ENCODE results near the gene TTBK2.
"Not testable (repeated sequence)": the region's sequence is repeated elsewhere in the genome, so short reads cannot be mapped to it uniquely, and the experiment has no call there.

TTBK2 gene

GRCh38 chr15:42820811-42821210, 99.8 kb downstream of the TTBK2 start:
- DNase-seq, result no peak

DNA sequence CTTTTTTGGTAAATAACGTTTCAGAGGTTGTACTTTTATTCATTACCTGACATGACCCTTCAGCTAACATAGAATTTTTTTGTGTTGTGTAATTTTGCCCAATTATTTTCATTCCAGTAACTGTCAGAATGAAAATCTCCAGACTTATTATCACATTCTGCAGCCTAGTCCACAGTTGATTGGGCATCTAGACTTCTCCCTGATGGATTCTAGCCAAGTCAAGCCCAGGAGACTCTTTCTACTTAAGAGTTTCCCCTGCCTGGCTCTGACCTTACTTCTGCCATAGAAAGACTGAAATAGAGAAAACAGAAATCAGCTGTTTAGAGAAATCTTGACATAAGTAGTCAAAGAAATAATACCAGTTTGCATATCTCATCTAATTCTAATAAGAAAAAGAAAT, 100.8 kb downstream of the TTBK2 start:
- DNase-seq, result no peak

- no peak for DNase-seq
These were observed 109.1 kb downstream of the TTBK2 start for GRCh38 chr15:42811433-42811832.

DNA sequence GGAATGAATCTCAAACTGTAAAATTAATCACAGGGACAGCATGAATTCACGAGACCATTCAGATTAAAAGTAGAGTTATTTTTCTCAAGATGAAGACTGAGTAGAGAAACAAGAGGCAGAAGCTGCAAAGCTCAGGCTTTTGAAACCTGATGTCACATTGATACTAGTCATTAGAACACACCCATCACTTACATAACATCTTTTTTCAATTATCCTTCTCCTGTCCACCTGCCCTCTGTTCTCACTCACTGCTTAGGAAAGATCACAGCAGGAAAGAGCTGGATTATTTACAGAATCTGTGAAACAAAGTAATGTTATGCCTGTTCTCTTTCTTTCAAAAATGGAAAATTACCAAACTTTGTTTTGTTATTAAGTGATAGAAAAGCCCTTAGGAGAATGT, 111.7 kb downstream of the TTBK2 start:
- no peak for DNase-seq

DNA sequence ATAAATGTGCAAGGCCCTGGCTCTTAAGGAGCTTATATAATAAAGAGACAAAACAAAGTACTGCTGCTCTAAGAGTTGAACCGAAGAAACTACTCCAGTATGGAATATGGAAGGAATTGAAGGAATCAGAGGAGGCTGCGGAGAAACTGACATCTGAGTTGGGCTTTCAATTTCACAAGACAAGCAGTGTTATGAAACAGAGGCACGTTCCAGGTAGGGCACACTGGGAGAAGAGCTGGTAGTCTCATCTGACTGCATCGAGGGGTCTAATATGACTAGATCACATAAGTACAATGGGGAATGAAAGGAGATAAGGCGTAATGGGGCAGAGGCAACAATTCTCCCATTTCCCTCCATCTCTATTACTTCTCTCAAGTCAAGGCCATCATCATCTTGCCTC, 115.3 kb downstream of the TTBK2 start:
- DNase-seq, result no peak

DNA sequence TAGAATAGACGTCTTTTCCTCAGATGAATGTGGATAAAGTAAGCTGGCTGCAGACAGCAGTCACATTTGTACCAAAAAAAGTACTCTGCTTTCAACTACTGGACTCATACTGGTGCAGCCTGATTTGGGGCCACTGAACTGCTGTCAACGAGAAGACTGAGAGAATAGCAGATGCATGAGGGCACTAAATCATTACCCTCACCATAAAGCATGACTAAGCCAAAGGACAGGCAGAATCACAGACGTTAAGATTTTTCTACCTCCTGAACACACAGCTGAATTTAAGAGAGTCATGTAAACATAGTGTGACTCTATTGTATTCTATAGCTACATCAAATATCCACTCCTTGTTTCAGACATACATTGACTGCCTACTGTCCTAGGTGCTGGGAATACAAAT, 115.8 kb downstream of the TTBK2 start:
- DNase-seq, result no peak

DNA sequence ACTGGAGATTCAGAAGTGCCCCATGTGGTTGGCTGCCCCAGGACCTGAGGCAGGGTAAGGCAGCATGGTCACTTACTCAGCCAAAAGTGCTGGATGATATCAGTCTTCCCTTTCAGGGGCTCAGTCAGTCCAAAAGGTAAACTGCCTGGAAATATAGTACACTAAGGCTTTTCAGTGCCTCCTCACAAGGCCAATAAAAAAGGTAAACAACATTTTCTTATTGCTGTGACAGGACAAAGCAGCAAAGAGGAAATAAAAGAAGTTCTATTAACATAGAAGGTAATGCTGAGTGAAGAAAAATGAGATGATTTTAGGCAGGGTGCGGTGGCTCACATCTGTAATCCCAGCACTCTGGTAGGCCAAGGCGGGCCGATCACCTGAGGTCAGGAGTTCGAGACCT, 117.1 kb downstream of the TTBK2 start:
- no peak for DNase-seq

- no peak for DNase-seq
These were observed 118.4 kb downstream of the TTBK2 start for GRCh38 chr15:42802168-42802567.

DNA sequence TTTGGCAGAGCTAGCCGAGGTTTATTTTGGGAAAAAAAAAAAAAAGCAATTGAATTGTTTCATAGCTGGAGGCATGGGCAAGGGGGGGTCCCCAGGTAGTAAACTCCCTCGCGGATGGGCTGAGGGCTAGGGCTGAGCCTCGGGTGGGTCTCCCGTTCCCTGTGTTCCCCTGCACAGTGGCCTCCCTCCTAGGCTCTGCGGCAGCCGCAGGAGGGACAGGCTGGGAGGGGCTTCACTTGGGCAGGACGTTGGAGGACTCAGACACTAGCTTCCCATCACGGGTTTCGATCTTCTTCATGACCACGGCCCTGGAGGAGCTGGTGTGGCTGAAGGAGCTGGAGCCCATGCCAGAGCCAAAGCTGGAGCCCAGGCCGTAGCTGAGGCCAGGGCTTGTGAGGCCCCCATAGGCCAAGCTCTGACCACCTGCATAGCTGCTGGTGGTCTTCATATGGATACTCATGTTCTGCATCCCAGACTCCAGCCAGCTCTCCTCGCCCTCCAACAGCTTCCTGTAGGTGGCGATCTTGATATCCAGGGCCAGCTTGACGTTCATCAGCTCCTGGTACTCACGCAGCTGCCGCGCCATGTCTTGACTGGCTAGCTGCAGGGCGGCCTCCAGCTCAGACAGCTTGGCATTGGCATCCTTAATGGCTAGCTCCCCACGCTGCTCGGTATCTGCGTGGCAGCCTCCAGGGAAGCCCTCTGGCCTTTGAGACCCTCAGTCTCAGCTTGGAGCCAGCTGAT, 119.7 kb downstream of the TTBK2 start:
- DNase-seq, result no peak

- DNase-seq, result no peak
These were observed 121.8 kb downstream of the TTBK2 start for GRCh38 chr15:42798802-42799201.

- no peak for DNase-seq
These were observed 123.4 kb downstream of the TTBK2 start for GRCh38 chr15:42796955-42797782.

DNA sequence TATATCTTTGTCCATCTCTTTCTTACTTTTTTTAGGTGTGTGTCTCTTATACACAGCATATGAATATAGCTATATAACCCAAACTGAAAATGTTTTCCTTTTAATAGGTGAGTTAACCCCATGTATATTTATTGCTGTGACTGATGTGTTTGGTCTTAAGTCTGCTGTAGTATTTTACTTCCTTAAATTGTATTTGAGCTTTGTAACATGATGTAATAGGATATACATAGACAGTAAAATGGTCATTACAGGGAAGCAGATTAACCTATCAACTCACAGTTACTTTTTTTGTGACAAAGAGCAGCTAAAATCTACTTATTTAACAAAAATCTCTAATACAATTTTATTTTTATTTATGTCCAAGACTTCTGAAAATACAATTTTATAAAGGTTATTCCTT, 131.9 kb downstream of the TTBK2 start:
- DNase-seq, result no peak

DNA sequence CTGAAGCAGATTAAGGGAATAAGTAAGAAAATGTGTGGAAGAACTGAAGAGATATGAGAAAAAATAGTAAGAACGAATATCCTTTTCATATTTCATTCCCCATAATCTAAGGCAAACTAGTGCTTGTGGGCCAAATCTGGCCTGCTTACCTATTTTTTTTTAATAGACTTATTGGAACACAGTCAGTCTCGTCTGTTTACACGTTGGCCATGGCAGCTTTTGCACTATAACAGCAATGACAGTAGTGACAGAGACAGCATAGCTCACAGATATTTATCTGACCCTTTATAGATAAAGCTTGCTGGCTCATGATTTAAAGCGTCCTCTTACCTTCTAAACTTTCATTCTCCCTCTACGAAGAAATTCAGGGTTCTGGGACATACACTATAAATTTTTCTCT, 133.6 kb downstream of the TTBK2 start:
- no peak for DNase-seq

DNA sequence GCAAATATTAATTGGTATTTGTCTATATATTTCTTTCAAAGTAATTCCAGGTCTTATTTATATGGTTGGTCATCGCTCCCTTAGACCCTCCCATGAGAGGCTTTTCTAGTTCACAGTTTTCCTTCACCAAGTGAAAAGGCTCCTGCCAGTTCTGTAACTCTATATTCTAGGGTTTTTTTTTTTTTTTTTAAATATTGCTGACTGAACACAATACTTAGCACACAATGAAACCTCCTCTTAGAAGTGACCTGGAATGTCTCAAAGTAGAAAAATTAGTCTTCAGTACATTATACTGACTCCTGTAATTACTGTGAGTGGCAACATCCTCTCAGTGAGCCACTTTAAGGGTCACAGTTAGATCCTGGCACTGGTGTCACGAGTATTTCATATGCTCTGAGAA, 135.0 kb downstream of the TTBK2 start:
- no peak for DNase-seq

DNA sequence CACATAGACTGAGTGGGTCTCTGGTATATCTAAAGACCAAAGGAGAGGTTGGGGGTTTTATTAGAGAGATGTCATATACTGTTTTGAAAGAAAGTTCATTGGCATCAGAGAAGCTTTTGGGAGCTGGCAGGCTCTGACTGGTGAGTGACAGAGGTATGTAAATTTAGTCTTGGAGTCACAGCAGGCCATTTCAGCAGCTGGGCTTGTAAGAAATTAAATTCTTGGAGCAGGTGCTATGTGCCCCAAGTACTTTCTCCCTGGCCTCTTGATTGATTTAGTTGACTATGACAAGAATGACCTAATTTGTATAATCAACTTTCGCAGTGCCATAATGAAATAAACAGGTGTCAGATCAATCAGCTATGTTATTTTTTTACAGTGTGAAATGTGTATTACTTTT, 135.9 kb downstream of the TTBK2 start:
- DNase-seq, result no peak

DNA sequence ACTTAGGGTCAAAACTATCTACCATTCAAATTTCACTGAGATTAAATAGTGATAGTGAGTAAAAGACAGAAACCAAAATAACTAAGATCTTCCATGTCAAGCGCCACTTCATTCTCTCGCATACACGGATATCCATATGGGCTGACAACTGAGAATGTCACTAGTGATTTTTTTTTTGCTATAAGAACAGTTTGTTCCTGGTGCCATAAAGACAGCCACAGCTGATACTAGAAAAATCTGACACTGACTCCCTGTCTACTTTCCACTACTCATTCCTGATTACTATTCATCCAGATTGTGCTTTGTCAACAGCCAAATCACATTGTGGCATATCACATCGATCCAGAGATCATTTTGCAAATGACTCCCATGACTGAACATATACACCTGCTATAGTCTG, 137.9 kb downstream of the TTBK2 start:
- DNase-seq, result no peak

DNA sequence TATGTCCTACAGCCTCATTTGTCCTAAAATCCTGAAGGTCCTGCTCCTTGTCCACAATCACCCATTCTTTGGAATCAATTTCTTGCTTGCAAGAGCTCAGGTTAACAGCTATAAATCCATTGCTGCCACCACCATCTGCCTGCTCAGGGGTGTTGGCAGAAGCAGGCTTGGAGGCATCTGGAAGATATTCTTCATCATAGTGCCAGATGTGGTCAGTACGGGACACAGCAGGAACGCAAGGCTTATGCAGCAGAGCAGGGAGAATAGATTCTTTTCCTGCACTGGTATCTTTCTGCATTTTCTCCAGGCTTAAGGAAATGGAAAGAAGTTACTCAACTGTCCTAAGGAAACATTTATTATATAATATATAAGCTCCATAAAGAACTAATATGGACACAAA, 145.2 kb downstream of the TTBK2 start:
- DNase-seq, result no peak

DNA sequence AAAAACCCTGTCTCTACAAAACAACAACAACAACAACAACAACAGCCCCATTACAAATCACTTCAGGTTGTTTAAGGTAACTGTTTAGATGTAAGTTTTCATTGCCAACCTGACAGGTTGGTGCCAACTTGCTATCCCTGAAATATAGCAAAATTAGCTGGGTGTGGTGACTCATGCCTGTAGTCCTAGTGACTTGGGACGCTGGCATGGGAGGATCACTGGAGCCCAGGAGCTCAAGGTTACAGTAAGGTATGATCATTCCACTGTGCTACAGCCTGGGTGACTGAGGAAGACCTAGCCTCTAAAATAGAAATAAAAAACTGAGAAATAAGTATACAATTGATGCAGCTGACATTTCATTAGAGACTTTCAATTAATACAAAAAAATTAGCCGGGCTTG, 147.7 kb downstream of the TTBK2 start:
- DNase-seq, result no peak

DNA sequence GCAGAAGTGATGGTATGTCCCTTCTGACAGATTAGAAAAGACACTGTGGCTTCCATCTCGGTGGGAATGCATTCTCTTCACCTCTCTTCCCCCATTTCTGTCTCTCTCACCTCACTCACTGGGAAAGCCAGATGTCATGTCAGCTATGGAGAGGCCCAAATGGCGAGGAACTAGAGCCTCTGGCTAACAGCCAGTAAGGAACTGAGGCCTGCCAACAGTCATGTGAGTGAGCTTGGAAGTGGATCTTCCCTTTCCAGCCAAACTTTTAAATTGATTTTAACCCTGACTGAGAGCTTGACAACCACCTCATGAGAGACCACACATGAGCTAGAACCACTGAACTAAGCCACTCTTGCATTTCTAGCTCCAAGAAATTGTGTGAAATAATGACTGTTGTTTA, 148.4 kb downstream of the TTBK2 start:
- DNase-seq, result no peak

DNA sequence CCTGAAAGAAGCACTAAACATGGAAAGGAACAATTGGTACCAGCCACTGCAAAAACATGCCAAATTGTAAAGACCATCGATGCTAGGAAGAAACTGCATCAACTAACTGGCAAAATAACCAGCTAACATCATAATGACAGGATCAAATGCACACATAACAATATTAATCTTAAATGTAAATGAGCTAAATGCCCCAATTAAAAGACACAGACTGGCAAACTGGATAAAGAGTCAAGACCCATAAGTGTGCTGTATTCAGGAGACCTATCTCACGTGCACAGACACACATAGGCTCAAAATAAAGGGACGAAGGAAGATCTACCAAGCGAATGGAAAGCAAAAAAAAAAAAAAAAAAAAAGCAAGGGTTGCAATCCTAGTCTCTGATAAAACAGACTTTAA, 154.5 kb downstream of the TTBK2 start:
- DNase-seq, result not testable (repeated sequence)

GRCh38 chr15:42764154-42764731, 156.3 kb downstream of the TTBK2 start:
- DNase-seq, result not testable (repeated sequence)

DNA sequence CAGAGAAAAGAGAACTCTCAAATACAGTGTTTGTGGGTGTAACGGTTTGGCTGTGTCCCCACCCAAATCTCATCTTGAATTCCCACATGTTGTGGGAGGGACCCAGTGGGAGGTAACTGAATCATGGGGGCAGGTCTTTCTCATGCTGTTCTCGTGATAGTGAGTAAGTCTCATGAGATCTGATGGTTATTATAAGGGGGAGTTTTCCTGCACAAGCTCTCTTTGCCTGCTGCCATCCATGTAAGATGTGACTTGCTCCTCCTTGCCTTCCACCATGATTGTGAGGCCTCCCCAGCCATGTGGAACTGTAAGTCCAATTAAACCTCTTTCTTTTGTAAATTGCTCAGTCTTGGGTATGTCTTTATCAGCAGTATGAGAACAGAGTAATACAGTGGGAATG, 158.8 kb downstream of the TTBK2 start:
- not testable (repeated sequence) for DNase-seq

DNA sequence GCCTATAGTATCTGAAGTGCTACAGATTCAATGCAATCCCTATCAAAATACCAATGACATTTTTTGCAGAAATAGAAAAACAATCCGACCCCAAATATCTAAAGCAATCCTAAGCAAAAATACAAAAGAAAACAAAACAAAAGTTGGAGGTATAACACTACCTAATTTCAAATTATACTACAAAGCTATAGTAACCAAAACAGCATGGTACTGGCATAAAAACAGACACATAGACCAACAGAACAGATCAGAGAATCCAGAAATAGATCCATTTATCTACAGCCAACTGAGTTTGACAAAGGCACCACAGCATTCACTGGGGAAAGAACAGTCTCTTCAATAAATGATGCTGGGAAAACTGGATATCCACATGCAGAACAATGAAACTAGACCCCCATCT, 159.8 kb downstream of the TTBK2 start:
- DNase-seq, result no peak

GRCh38 chr15:42759093-42759492, 161.5 kb downstream of the TTBK2 start:
- no peak for DNase-seq

Data from DMS79 (cell line).